MM.1S (cell line): ENCODE data around the gene EVA1C.

Experiments
- CTCF ChIP-seq: fragments of 300-600 bp; sonication (generic); IDR thresholded peaks from 2 replicates; pipeline ENCODE4 v1.5.1; 2016; ENCODE audit warnings: antibody characterized with exemption, low read length, mixed read lengths
- EZH2phosphoT487 ChIP-seq: fragments of 300-600 bp; sonication (generic); IDR thresholded peaks from 2 replicates; pipeline ENCODE4 v1.6.1; 2018; ENCODE audit warnings: antibody characterized with exemption, low read length

GRCh38 chr21:32425628-32426027 lies 13.1 kb downstream of the EVA1C start:
- TF ChIP-seq CTCF (no peak), EZH2phosphoT487 (no peak)
